C4-2B (cell line): ENCODE measurements around the gene CCDC8.
"Not testable (repeated sequence)": the region's sequence is repeated elsewhere in the genome, so short reads cannot be mapped to it uniquely, and the experiment has no call there.

Experiments
- ZFX ChIP-seq: fragments of 450-650 bp; IDR thresholded peaks from 2 replicates; pipeline ENCODE4 v1.6.1; 2017
- TF ChIP-seq, protein P1 (sequence below): fragments of 450-650 bp; conservative IDR thresholded peaks from 2 replicates; pipeline ENCODE4 v1.5.1; 2017; ENCODE audit warnings: mild to moderate bottlenecking

DNA sequence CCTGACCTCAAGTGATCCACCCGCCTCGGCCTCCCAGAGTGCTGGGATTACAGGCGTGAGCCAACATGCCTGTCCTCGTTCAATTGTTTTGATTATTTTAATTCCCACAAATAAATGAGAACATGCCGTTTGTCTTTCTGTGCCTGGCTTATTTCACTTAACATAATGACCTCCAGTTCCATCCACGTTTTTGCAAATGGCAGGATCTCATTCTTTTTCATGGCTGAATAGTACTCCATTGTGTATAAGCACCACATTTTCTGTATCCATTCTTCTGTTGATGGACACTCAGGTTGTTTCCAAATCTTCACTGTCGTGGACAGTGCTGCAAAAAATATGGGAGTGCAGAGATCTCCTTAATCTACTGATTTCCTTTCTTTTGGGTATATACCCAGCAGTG lies 20.1 kb upstream of the CCDC8 start:
- TF ChIP-seq, protein P1, sequence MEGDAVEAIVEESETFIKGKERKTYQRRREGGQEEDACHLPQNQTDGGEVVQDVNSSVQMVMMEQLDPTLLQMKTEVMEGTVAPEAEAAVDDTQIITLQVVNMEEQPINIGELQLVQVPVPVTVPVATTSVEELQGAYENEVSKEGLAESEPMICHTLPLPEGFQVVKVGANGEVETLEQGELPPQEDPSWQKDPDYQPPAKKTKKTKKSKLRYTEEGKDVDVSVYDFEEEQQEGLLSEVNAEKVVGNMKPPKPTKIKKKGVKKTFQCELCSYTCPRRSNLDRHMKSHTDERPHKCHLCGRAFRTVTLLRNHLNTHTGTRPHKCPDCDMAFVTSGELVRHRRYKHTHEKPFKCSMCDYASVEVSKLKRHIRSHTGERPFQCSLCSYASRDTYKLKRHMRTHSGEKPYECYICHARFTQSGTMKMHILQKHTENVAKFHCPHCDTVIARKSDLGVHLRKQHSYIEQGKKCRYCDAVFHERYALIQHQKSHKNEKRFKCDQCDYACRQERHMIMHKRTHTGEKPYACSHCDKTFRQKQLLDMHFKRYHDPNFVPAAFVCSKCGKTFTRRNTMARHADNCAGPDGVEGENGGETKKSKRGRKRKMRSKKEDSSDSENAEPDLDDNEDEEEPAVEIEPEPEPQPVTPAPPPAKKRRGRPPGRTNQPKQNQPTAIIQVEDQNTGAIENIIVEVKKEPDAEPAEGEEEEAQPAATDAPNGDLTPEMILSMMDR = not testable (repeated sequence)
- TF ChIP-seq ZFX = not testable (repeated sequence)
